ENCODE measurements around the gene SOCS6. TPM values are rescaled to one million over a fixed set of nuclear protein-coding genes. Genes with fewer than 3 reads are reported as not detected.

SOCS6 gene
- total and polyA plus RNA-seq, 2 donors (not counting 3 experiments of a cell fraction or from before 2014, with no cell fraction given) = 8.6 to 15.0 TPM

DNA sequence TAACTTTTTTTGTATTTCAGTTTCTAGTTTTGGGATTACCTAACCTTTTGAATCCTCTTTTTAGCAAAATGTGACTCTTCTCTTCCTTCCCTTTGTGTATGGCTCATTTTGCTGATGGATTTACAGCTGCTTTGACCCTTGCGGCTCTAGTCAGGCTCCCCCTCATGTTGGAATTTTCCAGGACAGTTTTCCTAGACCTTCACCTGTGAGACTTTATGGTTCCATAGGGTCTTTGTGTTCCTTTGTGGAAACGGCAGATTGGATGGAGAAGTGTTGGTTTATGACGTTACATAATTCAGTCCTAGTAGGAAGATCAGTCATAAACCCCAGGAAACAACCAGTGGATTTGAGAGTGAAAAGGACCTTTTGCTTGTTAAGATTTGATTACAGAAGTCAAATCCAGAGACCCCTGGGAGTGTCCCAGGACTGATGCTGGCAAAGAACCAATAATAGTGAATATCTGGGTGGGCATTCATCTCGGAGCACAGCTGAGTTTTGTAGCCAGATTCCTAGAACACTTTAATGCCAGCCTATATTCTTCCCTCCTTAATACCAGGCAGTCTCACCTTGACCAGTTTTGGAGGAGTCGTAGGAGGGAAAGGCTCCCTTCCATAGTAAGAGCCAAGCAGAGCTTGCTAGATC is 42.7 kb downstream of the SOCS6 start:
- no peak for TF ChIP-seq GATA2 (IDR thresholded peaks at IDR 0.05; ENCODE audit: insufficient read depth, insufficient read length, low read depth, low read length)
- TF ChIP-seq FOS (IDR thresholded peaks at IDR 0.05; ENCODE audit: borderline replicate concordance, insufficient read depth, low read length) = no peak
- TF ChIP-seq, protein P1, sequence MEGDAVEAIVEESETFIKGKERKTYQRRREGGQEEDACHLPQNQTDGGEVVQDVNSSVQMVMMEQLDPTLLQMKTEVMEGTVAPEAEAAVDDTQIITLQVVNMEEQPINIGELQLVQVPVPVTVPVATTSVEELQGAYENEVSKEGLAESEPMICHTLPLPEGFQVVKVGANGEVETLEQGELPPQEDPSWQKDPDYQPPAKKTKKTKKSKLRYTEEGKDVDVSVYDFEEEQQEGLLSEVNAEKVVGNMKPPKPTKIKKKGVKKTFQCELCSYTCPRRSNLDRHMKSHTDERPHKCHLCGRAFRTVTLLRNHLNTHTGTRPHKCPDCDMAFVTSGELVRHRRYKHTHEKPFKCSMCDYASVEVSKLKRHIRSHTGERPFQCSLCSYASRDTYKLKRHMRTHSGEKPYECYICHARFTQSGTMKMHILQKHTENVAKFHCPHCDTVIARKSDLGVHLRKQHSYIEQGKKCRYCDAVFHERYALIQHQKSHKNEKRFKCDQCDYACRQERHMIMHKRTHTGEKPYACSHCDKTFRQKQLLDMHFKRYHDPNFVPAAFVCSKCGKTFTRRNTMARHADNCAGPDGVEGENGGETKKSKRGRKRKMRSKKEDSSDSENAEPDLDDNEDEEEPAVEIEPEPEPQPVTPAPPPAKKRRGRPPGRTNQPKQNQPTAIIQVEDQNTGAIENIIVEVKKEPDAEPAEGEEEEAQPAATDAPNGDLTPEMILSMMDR (IDR thresholded peaks at IDR 0.05; ENCODE audit: extremely low read depth in 1 of 2, insufficient read depth in 1 of 2, low read depth in 1 of 2, low read length in 2 of 2) = no peak
- TF ChIP-seq POLR2AphosphoS5 (IDR thresholded peaks at IDR 0.05; ENCODE audit: insufficient read depth, low read depth, low read length) = no peak
- TF ChIP-seq POLR2A (IDR thresholded peaks at IDR 0.05; ENCODE audit: low read depth, low read length) = no peak
- no peak for TF ChIP-seq MYC (IDR thresholded peaks at IDR 0.05; ENCODE audit: low read depth, low read length)
- TF ChIP-seq EZH2 (IDR thresholded peaks at IDR 0.05; ENCODE audit: borderline replicate concordance, low read depth, low read length, severe bottlenecking) = no peak
- TF ChIP-seq, protein P2, sequence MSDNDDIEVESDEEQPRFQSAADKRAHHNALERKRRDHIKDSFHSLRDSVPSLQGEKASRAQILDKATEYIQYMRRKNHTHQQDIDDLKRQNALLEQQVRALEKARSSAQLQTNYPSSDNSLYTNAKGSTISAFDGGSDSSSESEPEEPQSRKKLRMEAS (IDR thresholded peaks at IDR 0.05; ENCODE audit: insufficient read depth, insufficient read length) = no peak
- no peak for TF ChIP-seq JUN (IDR thresholded peaks at IDR 0.05; ENCODE audit: borderline replicate concordance, insufficient read depth, insufficient read length, low read depth)
- H4K20me1 ChIP-seq (replicated peaks; ENCODE audit: control insufficient read depth, extremely low read depth, insufficient read depth, low read length) = no peaks in the 10 kb centered on the region
- H3K4me1 ChIP-seq (ENCODE audit: control insufficient read depth, extremely low read depth, insufficient read depth, low read length) = peaks cover 13% of the 10 kb centered on the region
- peaks cover 4% of the 10 kb centered on the region for H3K79me2 ChIP-seq (ENCODE audit: control insufficient read depth, insufficient read depth, low read length)
- FAIRE-seq (no peak), DNase-seq (ENCODE audit: low read depth, low spot score) (no peak)
- H3K27me3 ChIP-seq (ENCODE audit: control insufficient read depth in 2 of 2, insufficient read depth in 2 of 2, low read length in 2 of 2) = no peaks in the 10 kb centered on the region
- ChIA-PET CTCF (interaction anchor here (0.8 to 1.1 kb wide), 2 partner anchors 12 to 103 kb away, joined by 3 to 4 read pairs; no protein-coding TSS in a partner anchor), POLR2A (no interaction called here)
- no peaks in the 10 kb centered on the region for H3K9me1 ChIP-seq (replicated peaks; ENCODE audit: control insufficient read depth, extremely low read depth, insufficient read depth, low read length)
- H2AFZ ChIP-seq (ENCODE audit: low read depth, low read length) = no peak overlapping the region
- H3K4me3 ChIP-seq (replicated peaks in 1 of 3; ENCODE audit: insufficient read depth in 1 of 3, low read depth in 1 of 3, low read length in 3 of 3) = no peak overlapping the region
- dilution Hi-C loops (cut with MboI; ENCODE audit: extremely low pct_ligation_motif_present, low sequenced_read_pairs) (no loop called here), intact Hi-C loops (cut with micrococcal nuclease) (loop anchor here (5.0 kb wide), 1 partner anchor 34 kb away; no protein-coding TSS in a partner anchor)
- no peaks in the 10 kb centered on the region for H3K36me3 ChIP-seq (ENCODE audit: control insufficient read depth in 2 of 2, extremely low read depth in 1 of 2, insufficient read depth in 2 of 2, low read length in 2 of 2)
- H3K9me3 ChIP-seq (replicated peaks; ENCODE audit: control insufficient read depth, insufficient read depth, low read length) = no peaks in the 10 kb centered on the region
- no TSS peak for BruUV-seq (replicated peaks)
- no peak overlapping the region for H3K9ac ChIP-seq (replicated peaks; ENCODE audit: extremely low read depth, insufficient read depth, low read length)
- H3K4me2 ChIP-seq (ENCODE audit: insufficient read depth, low read length) = no peak overlapping the region
- H3K27ac ChIP-seq (ENCODE audit: insufficient read depth, low read depth, low read length) = no peak overlapping the region

All from endothelial cell of umbilical vein (primary cell).